Left renal cortex interstitium (tissue), 4 donors: ENCODE measurements around the gene LTBP3. TPM values are rescaled to one million over a fixed set of nuclear protein-coding genes. Genes with fewer than 3 reads are reported as not detected.

Source experiments
- DNase-seq, 4 donors: peaks; one replicate each; pipeline ENCODE4 v3.0.0-alpha.2; 2013; ENCODE audit warnings: low read depth in 4 of 4, low spot score in 2 of 4, missing footprints in 1 of 4
- polyA plus RNA-seq, 4 donors: library from polyadenylated mRNA; unstranded; fragments of 120-200 nt; gene quantifications; one replicate each; pipeline ENCODE4 v1.2.1, GENCODE V29; 2013; ENCODE audit not compliant: insufficient read length in 4 of 4

LTBP3 gene
- polyA plus RNA-seq, 4 donors, result 93.0 to 182 (median 140) TPM

DNA sequence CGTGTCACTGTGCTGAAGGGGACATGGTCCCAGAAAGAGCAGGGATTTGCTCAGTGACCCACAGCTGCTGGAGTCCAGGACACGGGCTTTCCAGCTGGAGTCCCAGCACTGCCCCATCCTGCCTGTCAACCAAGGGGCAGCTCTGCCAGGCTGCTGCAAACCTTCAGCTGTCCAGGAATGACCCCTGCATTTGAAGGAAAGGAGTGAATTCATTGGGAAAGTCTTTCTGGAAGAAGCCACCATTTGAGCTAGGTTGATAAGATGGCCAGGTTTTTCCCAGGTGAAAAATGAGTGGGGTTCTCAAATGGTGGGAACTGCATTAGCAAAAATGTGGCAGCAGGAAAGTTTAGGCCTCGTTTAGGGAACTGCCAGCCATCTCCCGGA, 28.1 kb upstream of the LTBP3 start:
- no peak for DNase-seq

- DNase-seq, result no peak
These were observed 27.5 kb upstream of the LTBP3 start for GRCh38 chr11:65585396-65586246.

DNA sequence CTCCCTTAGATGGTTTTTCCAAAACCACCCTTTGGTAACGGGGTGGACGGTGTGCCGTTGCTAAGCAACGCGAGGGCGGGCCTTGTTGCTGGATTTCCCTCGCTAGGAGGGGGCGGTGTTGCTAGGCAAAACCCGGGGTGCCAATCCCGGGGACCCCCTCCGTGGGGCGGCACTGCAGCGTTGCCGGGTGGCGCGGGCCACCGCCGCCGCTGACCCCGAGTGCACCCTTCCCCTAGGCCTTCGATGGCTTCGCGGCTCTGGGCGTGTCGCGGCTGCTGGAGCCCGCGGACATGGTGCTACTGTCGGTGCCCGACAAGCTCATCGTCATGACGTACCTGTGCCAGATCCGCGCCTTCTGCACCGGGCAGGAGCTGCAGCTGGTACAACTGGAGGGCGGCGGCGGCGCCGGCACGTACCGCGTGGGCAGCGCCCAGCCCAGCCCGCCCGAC, 26.6 kb upstream of the LTBP3 start:
- no peak for DNase-seq

DNA sequence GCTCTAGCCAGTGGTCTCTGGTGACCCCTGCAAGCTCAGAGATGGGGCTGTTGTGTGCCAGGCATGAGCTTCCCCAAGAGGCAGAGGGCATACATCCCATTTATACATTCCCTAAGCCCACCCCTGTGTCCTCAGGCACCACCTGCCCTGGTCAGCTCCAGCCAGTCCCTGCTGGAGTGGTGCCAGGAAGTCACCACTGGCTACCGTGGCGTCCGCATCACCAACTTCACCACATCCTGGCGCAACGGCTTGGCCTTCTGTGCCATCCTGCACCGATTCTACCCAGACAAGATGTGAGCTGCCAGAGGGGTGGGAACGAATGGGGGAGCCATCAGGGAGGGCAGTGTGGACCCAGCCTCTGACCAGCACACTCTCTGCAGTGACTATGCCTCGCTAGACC, 25.9 kb upstream of the LTBP3 start:
- no peak for DNase-seq

- DNase-seq, result no peak
These were observed 25.4 kb upstream of the LTBP3 start for GRCh38 chr11:65583589-65583988.

DNA sequence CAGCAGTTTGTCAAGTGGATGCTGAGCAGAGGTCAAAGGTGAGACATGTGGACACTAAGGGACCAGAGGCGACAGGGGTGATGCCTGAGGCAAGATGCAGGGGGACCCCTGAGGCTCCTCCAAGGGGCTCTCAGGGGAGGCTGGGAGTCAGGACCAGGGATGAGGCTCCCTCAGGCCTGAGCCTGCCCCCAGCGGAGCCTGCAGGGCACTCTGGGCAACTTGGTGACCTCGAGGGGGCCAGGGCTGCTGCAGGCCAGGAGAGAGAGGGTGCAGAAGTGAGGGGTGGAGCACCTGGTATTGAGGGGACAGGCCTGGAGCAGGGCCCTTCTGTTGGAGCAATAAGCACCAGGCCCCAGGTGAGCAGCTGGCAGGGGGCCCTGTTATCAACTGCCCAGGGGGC, 23.8 kb upstream of the LTBP3 start:
- DNase-seq, result no peak

DNA sequence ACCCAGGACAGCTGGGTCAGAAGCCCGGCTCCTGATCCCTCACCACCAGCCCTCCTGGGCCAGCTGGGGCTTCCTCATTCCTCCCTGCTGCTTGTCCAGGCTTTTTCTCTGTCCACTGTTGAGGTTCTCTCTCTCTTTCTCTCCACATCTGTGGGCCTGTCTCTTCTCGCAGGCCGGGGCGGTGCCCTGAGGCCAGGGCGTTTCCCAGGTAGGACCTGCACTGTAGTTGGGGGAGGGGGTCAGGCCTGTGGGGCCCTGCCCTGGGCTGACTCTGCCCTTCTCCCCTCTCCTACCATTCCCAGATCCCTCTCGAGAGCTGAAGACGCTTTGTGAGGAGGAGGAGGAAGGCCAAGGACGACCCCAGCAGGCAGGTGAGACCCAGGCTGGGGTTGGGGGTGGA, 22.6 kb upstream of the LTBP3 start:
- no peak for DNase-seq

- DNase-seq, result no peak
These were observed 22.0 kb upstream of the LTBP3 start for GRCh38 chr11:65580031-65580692.

GRCh38 chr11:65579291-65579690, 21.1 kb upstream of the LTBP3 start:
- DNase-seq, result no peak

- DNase-seq, result no peak
These were observed 20.5 kb upstream of the LTBP3 start for GRCh38 chr11:65578667-65579066.

DNA sequence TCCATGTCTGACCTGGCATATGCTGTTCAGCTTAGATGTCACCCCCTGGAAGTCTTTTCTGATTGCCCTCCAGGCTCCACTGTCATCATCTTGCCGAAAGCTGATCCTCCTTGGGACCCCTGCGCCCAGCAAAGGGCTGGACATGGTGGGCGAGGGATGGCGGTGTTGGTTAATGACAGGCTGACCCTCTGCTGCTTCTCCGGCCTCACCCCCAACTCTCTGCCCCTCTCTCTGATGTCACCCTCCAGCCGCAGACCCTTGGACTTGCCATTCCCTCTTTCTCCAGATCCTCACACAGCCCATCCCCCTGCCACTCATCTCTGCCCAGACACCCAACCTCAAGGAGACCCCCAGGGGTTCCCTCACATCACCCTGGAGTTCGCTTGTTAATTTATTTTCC, 20.0 kb upstream of the LTBP3 start:
- DNase-seq, result no peak

- DNase-seq, result no peak
These were observed 19.6 kb upstream of the LTBP3 start for GRCh38 chr11:65577756-65578109.

DNA sequence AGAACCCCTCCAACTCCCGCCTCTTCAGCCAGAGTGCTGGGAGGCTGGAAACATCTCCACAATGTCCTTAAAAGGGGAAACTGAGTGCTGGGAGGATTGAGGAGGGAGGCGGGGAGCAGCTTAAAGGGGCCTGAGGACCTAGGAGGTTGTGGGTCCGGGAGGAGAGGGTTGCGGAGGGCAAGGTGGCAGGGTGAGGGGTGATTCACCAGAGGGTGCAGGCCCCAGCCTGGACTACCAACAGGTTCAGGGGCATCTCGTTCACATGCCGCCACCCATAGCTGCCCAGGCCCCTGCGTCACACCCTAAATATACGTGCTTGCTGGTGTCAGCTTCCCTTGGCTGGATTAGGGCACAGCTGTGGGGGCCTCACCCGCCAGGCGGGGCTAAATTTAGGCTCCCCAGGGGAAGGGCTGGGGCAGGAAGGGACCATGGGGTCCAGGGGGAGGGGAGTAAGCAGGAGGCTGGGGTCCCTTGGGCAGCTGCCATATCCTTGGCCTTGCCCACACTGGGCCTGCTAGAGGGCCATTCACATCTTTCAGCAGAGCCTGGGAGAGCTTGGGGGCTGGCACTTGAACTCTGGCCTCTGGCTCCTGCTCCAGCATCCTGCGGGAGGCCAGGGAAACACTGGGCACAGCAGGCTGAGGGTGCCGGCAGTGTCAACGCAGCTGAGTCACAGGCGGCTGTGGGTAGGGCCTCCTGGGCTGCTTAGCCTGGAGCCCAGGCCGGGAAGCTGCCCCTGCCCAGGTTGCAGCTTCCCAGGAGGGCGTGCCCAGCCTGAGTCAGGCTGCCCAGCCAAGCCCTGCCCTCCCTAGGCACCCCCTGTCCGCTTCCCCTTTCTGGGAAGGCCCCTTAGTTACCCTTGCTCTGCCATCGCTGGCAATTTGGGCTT, 19.0 kb upstream of the LTBP3 start:
- no peak for DNase-seq

DNA sequence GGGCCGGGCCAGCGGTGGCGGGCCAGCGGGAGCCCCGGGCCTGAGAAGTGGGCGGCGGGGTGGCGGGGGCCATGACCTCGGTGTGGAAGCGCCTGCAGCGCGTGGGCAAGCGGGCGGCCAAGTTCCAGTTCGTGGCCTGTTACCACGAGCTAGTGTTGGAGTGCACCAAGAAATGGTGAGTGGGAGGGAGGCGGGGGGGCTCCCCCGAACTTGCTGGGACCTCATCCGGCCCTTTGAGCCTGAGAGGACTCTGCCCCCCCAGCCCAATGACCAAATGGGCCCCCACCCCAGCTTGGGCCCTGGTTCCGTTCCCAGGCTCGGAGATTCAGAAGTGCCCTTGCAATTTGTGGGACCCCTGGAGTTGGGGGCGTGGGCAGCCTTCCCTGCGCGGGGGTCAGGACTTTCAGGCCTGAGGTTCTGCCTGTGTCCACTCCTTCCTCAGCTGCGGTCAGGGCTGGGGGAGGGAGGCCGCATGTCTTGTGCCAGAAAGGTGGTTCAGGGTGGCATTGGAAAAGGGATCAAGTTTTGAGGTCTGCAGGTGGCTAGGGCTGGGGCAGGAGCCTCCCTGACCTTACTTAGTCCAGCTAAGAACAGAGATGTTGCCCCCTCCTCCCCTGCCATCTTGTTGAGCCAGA, 18.2 kb upstream of the LTBP3 start:
- no peak for DNase-seq

- DNase-seq, result no peak
These were observed 17.5 kb upstream of the LTBP3 start, which contains the start of gene EHBP1L1 for GRCh38 chr11:65575568-65576231. EHBP1L1 (plus strand) TSS chr11:65576053; CDS start chr11:65576303, 250 bp downstream.

GRCh38 chr11:65574811-65575567, 16.8 kb upstream of the LTBP3 start:
- no peak for DNase-seq

- no peak for DNase-seq
These were observed 16.1 kb upstream of the LTBP3 start for GRCh38 chr11:65574109-65574810.

DNA sequence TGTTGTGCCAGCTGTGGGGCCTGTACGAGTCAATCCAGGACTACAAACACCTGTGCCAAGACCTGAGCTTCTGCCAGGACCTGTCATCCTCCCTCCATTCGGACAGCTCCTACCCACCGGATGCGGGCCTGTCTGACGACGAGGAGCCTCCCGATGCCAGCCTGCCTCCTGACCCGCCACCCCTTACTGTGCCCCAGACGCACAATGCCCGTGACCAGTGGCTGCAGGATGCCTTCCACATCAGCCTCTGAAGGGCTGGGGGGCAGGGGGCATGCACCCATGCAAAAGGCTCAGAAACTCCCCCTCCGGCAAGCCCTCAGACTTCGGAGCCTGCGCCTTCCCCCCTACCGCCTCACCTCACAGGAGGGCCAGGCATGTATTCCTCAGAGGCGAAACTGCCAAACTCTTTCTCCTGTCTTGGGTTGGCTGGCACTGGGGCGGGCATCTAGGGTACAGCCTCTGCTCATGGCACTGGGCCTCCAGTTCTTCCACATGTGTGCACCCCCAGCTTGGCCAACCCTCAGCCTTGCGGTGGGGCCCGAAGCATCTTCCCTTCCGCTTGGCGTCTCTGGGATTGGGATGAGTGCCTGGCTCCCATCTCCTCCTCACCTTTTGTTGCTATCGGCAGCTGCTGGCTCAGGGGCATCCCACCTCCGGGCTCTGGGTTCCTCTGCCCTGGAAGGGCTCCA, 15.4 kb upstream of the LTBP3 start:
- no peak for DNase-seq
